ENCODE data around the gene NT5DC3.

GRCh38 chr12:103748002-103748401 is 93.0 kb downstream of the NT5DC3 start:
- TF ChIP-seq CTCF (IDR thresholded peaks at IDR 0.05; ENCODE audit: low read depth, low read length, missing input control) (no peak), YY1 (IDR thresholded peaks at IDR 0.05) (no peak), GABPA (IDR thresholded peaks at IDR 0.05 in 1 of 2, conservative IDR thresholded peaks at IDR 0.05 in 1 of 2) (no peak), EGR1 (IDR thresholded peaks at IDR 0.05; ENCODE audit: low read depth in 2 of 2) (no peak), TAF1 (conservative IDR thresholded peaks at IDR 0.05) (no peak), JUND (IDR thresholded peaks at IDR 0.05) (no peak), HNF4A (conservative IDR thresholded peaks at IDR 0.05) (no peak), NR2F2 (IDR thresholded peaks at IDR 0.05) (no peak), RAD21 (IDR thresholded peaks at IDR 0.05) (no peak), FOXA1 (IDR thresholded peaks at IDR 0.05) (no peak)
- TF ChIP-seq, protein P1, sequence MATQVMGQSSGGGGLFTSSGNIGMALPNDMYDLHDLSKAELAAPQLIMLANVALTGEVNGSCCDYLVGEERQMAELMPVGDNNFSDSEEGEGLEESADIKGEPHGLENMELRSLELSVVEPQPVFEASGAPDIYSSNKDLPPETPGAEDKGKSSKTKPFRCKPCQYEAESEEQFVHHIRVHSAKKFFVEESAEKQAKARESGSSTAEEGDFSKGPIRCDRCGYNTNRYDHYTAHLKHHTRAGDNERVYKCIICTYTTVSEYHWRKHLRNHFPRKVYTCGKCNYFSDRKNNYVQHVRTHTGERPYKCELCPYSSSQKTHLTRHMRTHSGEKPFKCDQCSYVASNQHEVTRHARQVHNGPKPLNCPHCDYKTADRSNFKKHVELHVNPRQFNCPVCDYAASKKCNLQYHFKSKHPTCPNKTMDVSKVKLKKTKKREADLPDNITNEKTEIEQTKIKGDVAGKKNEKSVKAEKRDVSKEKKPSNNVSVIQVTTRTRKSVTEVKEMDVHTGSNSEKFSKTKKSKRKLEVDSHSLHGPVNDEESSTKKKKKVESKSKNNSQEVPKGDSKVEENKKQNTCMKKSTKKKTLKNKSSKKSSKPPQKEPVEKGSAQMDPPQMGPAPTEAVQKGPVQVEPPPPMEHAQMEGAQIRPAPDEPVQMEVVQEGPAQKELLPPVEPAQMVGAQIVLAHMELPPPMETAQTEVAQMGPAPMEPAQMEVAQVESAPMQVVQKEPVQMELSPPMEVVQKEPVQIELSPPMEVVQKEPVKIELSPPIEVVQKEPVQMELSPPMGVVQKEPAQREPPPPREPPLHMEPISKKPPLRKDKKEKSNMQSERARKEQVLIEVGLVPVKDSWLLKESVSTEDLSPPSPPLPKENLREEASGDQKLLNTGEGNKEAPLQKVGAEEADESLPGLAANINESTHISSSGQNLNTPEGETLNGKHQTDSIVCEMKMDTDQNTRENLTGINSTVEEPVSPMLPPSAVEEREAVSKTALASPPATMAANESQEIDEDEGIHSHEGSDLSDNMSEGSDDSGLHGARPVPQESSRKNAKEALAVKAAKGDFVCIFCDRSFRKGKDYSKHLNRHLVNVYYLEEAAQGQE (IDR thresholded peaks at IDR 0.05) = no peak
- TF ChIP-seq, protein P2, sequence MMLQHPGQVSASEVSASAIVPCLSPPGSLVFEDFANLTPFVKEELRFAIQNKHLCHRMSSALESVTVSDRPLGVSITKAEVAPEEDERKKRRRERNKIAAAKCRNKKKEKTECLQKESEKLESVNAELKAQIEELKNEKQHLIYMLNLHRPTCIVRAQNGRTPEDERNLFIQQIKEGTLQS (IDR thresholded peaks at IDR 0.05) = no peak
- TF ChIP-seq, protein P3, sequence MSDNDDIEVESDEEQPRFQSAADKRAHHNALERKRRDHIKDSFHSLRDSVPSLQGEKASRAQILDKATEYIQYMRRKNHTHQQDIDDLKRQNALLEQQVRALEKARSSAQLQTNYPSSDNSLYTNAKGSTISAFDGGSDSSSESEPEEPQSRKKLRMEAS (IDR thresholded peaks at IDR 0.05) = no peak
- TF ChIP-seq, protein P4, sequence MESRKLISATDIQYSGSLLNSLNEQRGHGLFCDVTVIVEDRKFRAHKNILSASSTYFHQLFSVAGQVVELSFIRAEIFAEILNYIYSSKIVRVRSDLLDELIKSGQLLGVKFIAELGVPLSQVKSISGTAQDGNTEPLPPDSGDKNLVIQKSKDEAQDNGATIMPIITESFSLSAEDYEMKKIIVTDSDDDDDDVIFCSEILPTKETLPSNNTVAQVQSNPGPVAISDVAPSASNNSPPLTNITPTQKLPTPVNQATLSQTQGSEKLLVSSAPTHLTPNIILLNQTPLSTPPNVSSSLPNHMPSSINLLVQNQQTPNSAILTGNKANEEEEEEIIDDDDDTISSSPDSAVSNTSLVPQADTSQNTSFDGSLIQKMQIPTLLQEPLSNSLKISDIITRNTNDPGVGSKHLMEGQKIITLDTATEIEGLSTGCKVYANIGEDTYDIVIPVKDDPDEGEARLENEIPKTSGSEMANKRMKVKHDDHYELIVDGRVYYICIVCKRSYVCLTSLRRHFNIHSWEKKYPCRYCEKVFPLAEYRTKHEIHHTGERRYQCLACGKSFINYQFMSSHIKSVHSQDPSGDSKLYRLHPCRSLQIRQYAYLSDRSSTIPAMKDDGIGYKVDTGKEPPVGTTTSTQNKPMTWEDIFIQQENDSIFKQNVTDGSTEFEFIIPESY (IDR thresholded peaks at IDR 0.05) = no peak
